HCT116 (cell line): ENCODE data around the gene EEPD1. TPM values are rescaled to one million over a fixed set of nuclear protein-coding genes. Genes with fewer than 3 reads are reported as not detected.

Experiments
- ATAC-seq: fragments of 200-7000 bp; cut with Tn5 transposase; 2 replicates; pipeline ENCODE4 v1.9.1; 2020; ENCODE audit warnings: mild to moderate bottlenecking, moderate library complexity
- BruUV-seq: library from RNA; stranded (reverse); fragments of 400-500 nt; replicated peaks from 2 replicates; lab custom pipeline; 2021; lab: Mats Ljungman, UMichigan
- CTCF ChIA-PET: fragments of 300-600 bp; sonication (Branson Sonifier 250); formaldehyde crosslinking; loops from one replicate; lab custom pipeline; 2021; ENCODE audit warnings: antibody characterized with exemption; lab: Charles Lee
- POLR2A ChIA-PET: fragments of 300-600, 350-600 bp; sonication (Branson Sonifier 250); formaldehyde crosslinking; loops from one replicate; lab custom pipeline; 2021; ENCODE audit warnings: antibody characterized with exemption; lab: Charles Lee
- RAD21 ChIA-PET, 2 experiments: fragments of 300-600 bp; sonication (Branson Sonifier 250); formaldehyde crosslinking; loops; one replicate each; lab custom pipeline; 2023; ENCODE audit warnings: low total read pairs in 2 of 2; ENCODE audit not compliant: uncharacterized antibody in 2 of 2, unreplicated experiment in 2 of 2, low non-redundant PET in 1 of 2; lab: Charles Lee
- DNase-seq: peaks from one replicate; pipeline ENCODE4 v3.0.0-alpha.2; 2010; ENCODE audit warnings: low read depth, low spot score
- H2AFZ ChIP-seq: fragments of 200-600 bp; shearing (Covaris generic), sonication (generic); 2 replicates; pipeline ENCODE4 v1.6.1; 2017; ENCODE audit warnings: low read depth, mixed run types, mixed read lengths, antibody characterized with exemption, low read length; ENCODE audit not compliant: poor library complexity, severe bottlenecking
- H3K27ac ChIP-seq: 2 replicates; pipeline ENCODE4 v1.5.1; 2012; ENCODE audit warnings: low read depth, low read length
- H3K27me3 ChIP-seq: fragments of 200-600 bp; sonication (generic); 2 replicates; pipeline ENCODE4 v1.6.1; 2016; ENCODE audit warnings: mixed run types, low read length, mixed read lengths; ENCODE audit not compliant: insufficient read depth
- H3K36me3 ChIP-seq, 2 experiments: fragments of 200-500 bp in 1 of 2; fragments of 200-600 bp in 1 of 2; sonication (Bioruptor generic) in 1 of 2; sonication (generic) in 1 of 2; 2 replicates each; pipeline versions ENCODE4 v1.5.1 to v1.6.1; 2014 to 2016; ENCODE audit warnings: low read length in 2 of 2, inconsistent platforms in 1 of 2, mixed read lengths in 1 of 2, mixed run types in 1 of 2; ENCODE audit not compliant: insufficient read depth in 2 of 2, control insufficient read depth in 1 of 2
- H3K4me1 ChIP-seq, 2 experiments: fragments of 200-600 bp in 1 of 2; sonication (generic) in 1 of 2; 2 replicates each; pipeline versions ENCODE4 v1.5.1 to v1.6.1; 2012 to 2017; ENCODE audit warnings: low read length in 2 of 2, inconsistent platforms in 1 of 2, mild to moderate bottlenecking in 1 of 2, mixed read lengths in 1 of 2, mixed run types in 1 of 2, moderate library complexity in 1 of 2; ENCODE audit not compliant: insufficient read depth in 2 of 2, control insufficient read depth in 1 of 2
- H3K4me2 ChIP-seq: fragments of 200-600 bp; sonication (generic); 2 replicates; pipeline ENCODE4 v1.6.1; 2017; ENCODE audit warnings: mixed run types, low read length, mixed read lengths
- H3K4me3 ChIP-seq, 2 experiments: fragments of 200-600 bp in 1 of 2; sonication (generic) in 1 of 2; replicated peaks in 1 of 2; 2 replicates each; pipeline ENCODE4 v1.5.1; 2011 to 2016; ENCODE audit warnings: low read length in 2 of 2, control low read depth in 1 of 2, low read depth in 1 of 2, mild to moderate bottlenecking in 1 of 2, mixed read lengths in 1 of 2, mixed run types in 1 of 2
- H3K79me2 ChIP-seq: fragments of 200-600 bp; sonication (generic); 2 replicates; pipeline ENCODE4 v1.6.1; 2017; ENCODE audit warnings: mild to moderate bottlenecking, mixed run types, low read length, moderate library complexity, mixed read lengths; ENCODE audit not compliant: insufficient read depth
- H3K9ac ChIP-seq: fragments of 200-600 bp; sonication (generic); 2 replicates; pipeline ENCODE4 v1.6.1; 2016; ENCODE audit warnings: low read length, mixed read lengths
- H3K9me2 ChIP-seq: fragments of 200-600 bp; sonication (generic), shearing (Covaris generic); 2 replicates; pipeline ENCODE4 v1.6.1; 2017; ENCODE audit warnings: mixed run types, mild to moderate bottlenecking, moderate library complexity; ENCODE audit not compliant: insufficient read depth
- H3K9me3 ChIP-seq, 2 experiments: fragments of 200-500 bp in 1 of 2; fragments of 200-600 bp in 1 of 2; sonication (Bioruptor generic) in 1 of 2; sonication (generic) in 1 of 2; 2 replicates each; pipeline ENCODE4 v1.6.1; 2014 to 2017; ENCODE audit warnings: low read length in 2 of 2, mixed read lengths in 2 of 2, inconsistent platforms in 1 of 2, low read depth in 1 of 2, mild to moderate bottlenecking in 1 of 2, mixed run types in 1 of 2, moderate library complexity in 1 of 2; ENCODE audit not compliant: control insufficient read depth in 1 of 2, insufficient read depth in 1 of 2
- H4K20me1 ChIP-seq: fragments of 200-600 bp; sonication (generic), shearing (Covaris generic); 2 replicates; pipeline ENCODE4 v1.6.1; 2017; ENCODE audit warnings: mixed run types, mild to moderate bottlenecking, moderate library complexity; ENCODE audit not compliant: insufficient read depth
- CTCF ChIP-seq, 3 experiments: fragments of 200-600 bp in 1 of 3; sonication (generic) in 1 of 3; IDR thresholded peaks in 2 of 3; conservative IDR thresholded peaks in 1 of 3; 2 replicates each; pipeline ENCODE4 v1.5.1; 2012 to 2017; ENCODE audit warnings: low read depth in 2 of 3, low read length in 2 of 3, antibody characterized with exemption in 1 of 3, borderline replicate concordance in 1 of 3, control low read depth in 1 of 3, mild to moderate bottlenecking in 1 of 3, mixed read lengths in 1 of 3, mixed run types in 1 of 3, moderate library complexity in 1 of 3; ENCODE audit not compliant: insufficient read depth in 1 of 3
- ELF1 ChIP-seq: IDR thresholded peaks from 2 replicates; pipeline ENCODE4 v1.6.1; 2012; ENCODE audit warnings: low read depth, borderline replicate concordance
- EZH2 ChIP-seq: fragments of 200-600 bp; sonication (generic); IDR thresholded peaks from 2 replicates; pipeline ENCODE4 v1.6.1; 2017; ENCODE audit warnings: antibody characterized with exemption, mixed run types
- FOSL1 ChIP-seq: IDR thresholded peaks from 2 replicates; pipeline ENCODE4 v1.6.1; 2012; ENCODE audit warnings: low read depth
- JUND ChIP-seq: IDR thresholded peaks from 2 replicates; pipeline ENCODE4 v1.6.1; 2012
- MAX ChIP-seq: IDR thresholded peaks from 2 replicates; pipeline ENCODE4 v1.6.1; 2012
- POLR2AphosphoS5 ChIP-seq: IDR thresholded peaks from 2 replicates; pipeline ENCODE4 v1.6.1; 2011; ENCODE audit warnings: mild to moderate bottlenecking, low read depth, low read length, moderate library complexity
- REST ChIP-seq: IDR thresholded peaks from 2 replicates; pipeline ENCODE4 v1.6.1; 2012; ENCODE audit warnings: low read depth
- SRF ChIP-seq: IDR thresholded peaks from 2 replicates; pipeline ENCODE4 v1.6.1; 2012; ENCODE audit warnings: low read depth
- YY1 ChIP-seq: IDR thresholded peaks from 2 replicates; pipeline ENCODE4 v1.6.1; 2011; ENCODE audit warnings: low read length, low read depth, moderate library complexity, mild to moderate bottlenecking; ENCODE audit not compliant: insufficient replicate concordance; ENCODE audit errors: extremely low read depth
- ZBTB33 ChIP-seq: IDR thresholded peaks from 2 replicates; pipeline ENCODE4 v1.6.1; 2011; ENCODE audit warnings: mild to moderate bottlenecking, low read length, moderate library complexity; ENCODE audit not compliant: insufficient replicate concordance; ENCODE audit errors: extremely low read depth
- ZFX ChIP-seq: fragments of 450-650 bp; IDR thresholded peaks from 2 replicates; pipeline ENCODE4 v1.6.1; 2017
- ZNF274 ChIP-seq: fragments of 200-500 bp; sonication (Bioruptor generic); IDR thresholded peaks from 2 replicates; pipeline ENCODE4 v1.6.1; 2014; ENCODE audit warnings: mild to moderate bottlenecking, low read depth, low read length, inconsistent platforms
- intact Hi-C: fragments of 100-400 bp; cut with micrococcal nuclease; formaldehyde crosslinking; loops from 2 replicates; pipeline ENCODE4 v1.10.0; 2022
- total RNA-seq: library from RNA; stranded (reverse); gene quantifications from one replicate; pipeline ENCODE4 v1.2.1, GENCODE V29; 2021; ENCODE audit not compliant: unreplicated experiment

Gene EEPD1
- total RNA-seq, 1 experiment from 2014 or later, result 4.2 TPM

- H4K20me1 ChIP-seq, result no peaks in the 10 kb centered on the region
- H3K79me2 ChIP-seq, result no peaks in the 10 kb centered on the region
- intact Hi-C loops, result no loop called here
- no peaks in the 10 kb centered on the region for H3K9me2 ChIP-seq
- H3K9me3 ChIP-seq, result no peaks in the 10 kb centered on the region
- TF ChIP-seq CTCF (IDR thresholded peaks at IDR 0.05 in 2 of 3, conservative IDR thresholded peaks at IDR 0.05 in 1 of 3; ENCODE audit: borderline replicate concordance in 1 of 3, insufficient read depth in 1 of 3, low read depth in 2 of 3, low read length in 2 of 3), result no peak
- ChIA-PET POLR2A (no interaction called here), CTCF (no interaction called here), RAD21 (no interaction called here)
- H2AFZ ChIP-seq, result no peak overlapping the region
- H3K4me2 ChIP-seq, result no peak overlapping the region
- H3K27me3 ChIP-seq, result no peaks in the 10 kb centered on the region
- no TSS peak for BruUV-seq
- no peak overlapping the region for H3K4me3 ChIP-seq
- no peak overlapping the region for H3K27ac ChIP-seq
- ATAC-seq (no peak), DNase-seq (no peak)
- H3K36me3 ChIP-seq, result no peaks in the 10 kb centered on the region
- no peaks in the 10 kb centered on the region for H3K4me1 ChIP-seq
- no peak overlapping the region for H3K9ac ChIP-seq
These were observed 11.2 kb upstream of the EEPD1 start for GRCh38 chr7:36141850-36142249.

- ATAC-seq (no peak), DNase-seq (no peak)
- H3K4me2 ChIP-seq, result no peak overlapping the region
- H3K79me2 ChIP-seq, result no peaks in the 10 kb centered on the region
- H2AFZ ChIP-seq, result no peak overlapping the region
- ChIA-PET RAD21 (no interaction called here), CTCF (no interaction called here), POLR2A (interaction anchor here (0.8 kb wide), 1 partner anchor 40 kb away, joined by 3 read pairs; no protein-coding TSS in a partner anchor)
- H3K4me1 ChIP-seq, result no peaks in the 10 kb centered on the region
- no peak overlapping the region for H3K9ac ChIP-seq
- no peaks in the 10 kb centered on the region for H3K36me3 ChIP-seq
- no peak overlapping the region for H3K27ac ChIP-seq
- BruUV-seq, result no TSS peak
- intact Hi-C loops, result no loop called here
- H3K4me3 ChIP-seq, result no peak overlapping the region
- H3K27me3 ChIP-seq, result no peaks in the 10 kb centered on the region
- H3K9me2 ChIP-seq, result no peaks in the 10 kb centered on the region
- no peaks in the 10 kb centered on the region for H3K9me3 ChIP-seq
- no peak for TF ChIP-seq ZBTB33
- no peak for TF ChIP-seq FOSL1
- TF ChIP-seq ZFX, result no peak
- TF ChIP-seq POLR2AphosphoS5, result no peak
- no peak for TF ChIP-seq ELF1
- no peak for TF ChIP-seq REST
- no peak for TF ChIP-seq ZNF274
- TF ChIP-seq JUND, result no peak
- no peak for TF ChIP-seq SRF
- no peak for TF ChIP-seq EZH2
- TF ChIP-seq YY1, result no peak
- no peak for TF ChIP-seq MAX
- no peaks in the 10 kb centered on the region for H4K20me1 ChIP-seq
These were observed 8.9 kb upstream of the EEPD1 start for GRCh38 chr7:36144189-36144588.
